H9 (cell line): ENCODE results near the gene PTPN11. TPM values are rescaled to one million over a fixed set of nuclear protein-coding genes. Genes with fewer than 3 reads are reported as not detected.

ENCODE experiments used
- DNase-seq: peaks from one replicate; pipeline ENCODE4 v3.0.0-alpha.2; 2017
- H2AFZ ChIP-seq: one replicate; pipeline ENCODE4 v1.6.1; 2013; ENCODE audit warnings: mild to moderate bottlenecking, low read length, control low read depth, moderate library complexity
- H2AK5ac ChIP-seq: 2 replicates; pipeline ENCODE4 v1.6.1; 2013; ENCODE audit warnings: low read length, control low read depth, mixed read lengths; ENCODE audit not compliant: insufficient read length
- H2BK120ac ChIP-seq: one replicate; pipeline ENCODE4 v1.6.1; 2013; ENCODE audit warnings: low read depth, mild to moderate bottlenecking, low read length, control low read depth, inconsistent platforms; ENCODE audit not compliant: poor library complexity, severe bottlenecking
- H2BK12ac ChIP-seq: 2 replicates; pipeline ENCODE4 v1.6.1; 2013; ENCODE audit warnings: low read length, control low read depth, mixed read lengths, low read depth; ENCODE audit not compliant: insufficient read length
- H2BK15ac ChIP-seq: 2 replicates; pipeline ENCODE4 v1.6.1; 2013; ENCODE audit warnings: low read depth, low read length, control low read depth
- H2BK20ac ChIP-seq: one replicate; pipeline ENCODE4 v1.6.1; 2013; ENCODE audit warnings: low read depth, mild to moderate bottlenecking, low read length, control low read depth, inconsistent platforms; ENCODE audit not compliant: poor library complexity, severe bottlenecking
- H2BK5ac ChIP-seq: 2 replicates; pipeline ENCODE4 v1.6.1; 2013; ENCODE audit warnings: low read length, control low read depth, mixed read lengths; ENCODE audit not compliant: insufficient read length
- H3K14ac ChIP-seq: 2 replicates; pipeline ENCODE4 v1.6.1; 2013; ENCODE audit warnings: low read length, control low read depth; ENCODE audit not compliant: insufficient read depth
- H3K18ac ChIP-seq: 2 replicates; pipeline ENCODE4 v1.6.1; 2013; ENCODE audit warnings: low read depth, mild to moderate bottlenecking, mixed read lengths, low read length, control low read depth; ENCODE audit not compliant: insufficient read length
- H3K23ac ChIP-seq: 2 replicates; pipeline ENCODE4 v1.6.1; 2013; ENCODE audit warnings: low read length, control low read depth, mixed read lengths, low read depth; ENCODE audit not compliant: insufficient read length
- H3K23me2 ChIP-seq: 2 replicates; pipeline ENCODE4 v1.6.1; 2013; ENCODE audit warnings: low read depth, mild to moderate bottlenecking, mixed read lengths, low read length, control low read depth; ENCODE audit not compliant: insufficient read length, poor library complexity, severe bottlenecking
- H3K27ac ChIP-seq: 2 replicates; pipeline ENCODE4 v1.5.1; 2013; ENCODE audit warnings: low read length, control low read depth, mixed read lengths, low read depth; ENCODE audit not compliant: insufficient read length
- H3K27me3 ChIP-seq: 2 replicates; pipeline ENCODE4 v1.6.1; 2013; ENCODE audit warnings: low read length, control low read depth, inconsistent platforms; ENCODE audit not compliant: insufficient read depth
- H3K4ac ChIP-seq: 2 replicates; pipeline ENCODE4 v1.6.1; 2013; ENCODE audit warnings: low read depth, mild to moderate bottlenecking, control low read depth, inconsistent platforms, low read length, moderate library complexity
- H3K4me1 ChIP-seq: 2 replicates; pipeline ENCODE4 v1.6.1; 2013; ENCODE audit warnings: low read length, control low read depth, inconsistent platforms; ENCODE audit not compliant: insufficient read depth
- H3K4me2 ChIP-seq: 2 replicates; pipeline ENCODE4 v1.6.1; 2013; ENCODE audit warnings: low read length, control low read depth, mixed read lengths; ENCODE audit not compliant: insufficient read length, insufficient read depth
- H3K56ac ChIP-seq: 2 replicates; pipeline ENCODE4 v1.6.1; 2013; ENCODE audit warnings: low read depth, mild to moderate bottlenecking, mixed read lengths, low read length, control low read depth; ENCODE audit not compliant: insufficient read length
- H3K79me1 ChIP-seq: 2 replicates; pipeline ENCODE4 v1.6.1; 2013; ENCODE audit warnings: low read depth, mild to moderate bottlenecking, moderate library complexity, low read length, control low read depth, inconsistent platforms; ENCODE audit not compliant: insufficient read depth, poor library complexity, severe bottlenecking
- H3K79me2 ChIP-seq: 2 replicates; pipeline ENCODE4 v1.6.1; 2013; ENCODE audit warnings: low read length, control low read depth, inconsistent platforms; ENCODE audit not compliant: insufficient read depth
- H3K9ac ChIP-seq: 2 replicates; pipeline ENCODE4 v1.6.1; 2013; ENCODE audit warnings: low read length, control low read depth, mixed read lengths; ENCODE audit not compliant: insufficient read length; ENCODE audit errors: extremely low read depth
- H3K9me3 ChIP-seq: one replicate; pipeline ENCODE4 v1.6.1; 2013; ENCODE audit warnings: low read depth, low read length, inconsistent platforms; ENCODE audit not compliant: control insufficient read depth
- H3T11ph ChIP-seq: one replicate; pipeline ENCODE4 v1.6.1; 2013; ENCODE audit warnings: mild to moderate bottlenecking, low read length, control low read depth, inconsistent platforms
- H4K20me1 ChIP-seq: one replicate; pipeline ENCODE4 v1.6.1; 2013; ENCODE audit not compliant: control insufficient read depth, insufficient read length, insufficient read depth
- H4K5ac ChIP-seq: 2 replicates; pipeline ENCODE4 v1.6.1; 2013; ENCODE audit warnings: low read depth, mild to moderate bottlenecking, mixed read lengths, low read length, control low read depth; ENCODE audit not compliant: insufficient read length
- H4K8ac ChIP-seq: replicated peaks from 2 replicates; pipeline ENCODE4 v1.6.1; 2013; ENCODE audit warnings: low read length, control low read depth, mixed read lengths, low read depth; ENCODE audit not compliant: insufficient read length
- H4K91ac ChIP-seq: 2 replicates; pipeline ENCODE4 v1.6.1; 2013; ENCODE audit warnings: low read depth, mild to moderate bottlenecking, moderate library complexity, mixed read lengths, low read length, control low read depth; ENCODE audit not compliant: insufficient read length
- H3K27ac Mint-ChIP-seq, 3 experiments: 2 replicates in 2 of 3; 3 replicates in 1 of 3; pipeline ENCODE4 v1.8.0; 2020 to 2021; ENCODE audit warnings: mixed read lengths in 3 of 3, mild to moderate bottlenecking in 1 of 3, moderate library complexity in 1 of 3
- H3K27me3 Mint-ChIP-seq: 2 replicates; pipeline ENCODE4 v1.8.0; 2021; ENCODE audit warnings: low read depth, mild to moderate bottlenecking, moderate library complexity, mixed read lengths
- H3K36me3 Mint-ChIP-seq, 3 experiments: 2 replicates in 2 of 3; 3 replicates in 1 of 3; pipeline ENCODE4 v1.8.0; 2020 to 2021; ENCODE audit warnings: low read depth in 3 of 3, mixed read lengths in 3 of 3; ENCODE audit not compliant: insufficient read depth in 1 of 3
- H3K4me1 Mint-ChIP-seq, 2 experiments: 2 replicates each; pipeline ENCODE4 v1.8.0; 2020; ENCODE audit warnings: mixed read lengths in 2 of 2
- H3K4me3 Mint-ChIP-seq, 2 experiments: 2 replicates in 1 of 2; 3 replicates in 1 of 2; pipeline ENCODE4 v1.8.0; 2020 to 2021; ENCODE audit warnings: mild to moderate bottlenecking in 2 of 2, mixed read lengths in 2 of 2, moderate library complexity in 1 of 2
- H3K9me3 Mint-ChIP-seq, 2 experiments: 2 replicates in 1 of 2; 3 replicates in 1 of 2; pipeline ENCODE4 v1.8.0; 2020; ENCODE audit warnings: mild to moderate bottlenecking in 2 of 2, mixed read lengths in 2 of 2, moderate library complexity in 1 of 2
- CTCF ChIP-seq: fragments of 200-600 bp; sonication (generic); conservative IDR thresholded peaks from 3 replicates; pipeline ENCODE4 v1.8.0; 2021; ENCODE audit warnings: antibody characterized with exemption, mild to moderate bottlenecking
- WGBS: extraction: QIAGEN DNeasy Blood & Tissue Kit; methylation state at CpG from one replicate; pipeline ENCODE4 v1.1.7; 2013; ENCODE audit warnings: missing lambda C conversion rate, low lambda C conversion rate, mixed read lengths; ENCODE audit not compliant: insufficient read length; ENCODE audit errors: extremely low coverage; 5-methylcytosine and 5-hydroxymethylcytosine counted together
- total RNA-seq: library from RNA; stranded (reverse); gene quantifications from 2 replicates; pipeline ENCODE4 v1.2.1, GENCODE V29; 2021

PTPN11 gene
- total RNA-seq, 1 experiment from 2014 or later, result 112 TPM

GRCh38 chr12:112506513-112507166 is 87.9 kb downstream of the PTPN11 start:
- no peak for DNase-seq
- H2BK15ac ChIP-seq, result no peak overlapping the region
- Mint-ChIP-seq H3K4me1 (no peaks in the 10 kb centered on the region), H3K36me3 (peaks cover 44 to 67% (median 57%) of the 10 kb centered on the region in 3 experiments), H3K27ac (no peak overlapping the region), H3K4me3 (no peak overlapping the region), H3K27me3 (no peaks in the 10 kb centered on the region), H3K9me3 (peaks cover 9% of the 10 kb centered on the region in 2 experiments; a peak in 4 of 5 replicates)
- no peaks in the 10 kb centered on the region for H3K79me2 ChIP-seq
- no peaks in the 10 kb centered on the region for H4K20me1 ChIP-seq
- no peaks in the 10 kb centered on the region for H3K9me3 ChIP-seq
- H4K91ac ChIP-seq, result no peak overlapping the region
- no peak overlapping the region for H2BK120ac ChIP-seq
- H4K8ac ChIP-seq, result no peak overlapping the region
- no peak overlapping the region for H2BK5ac ChIP-seq
- H3K23ac ChIP-seq, result no peak overlapping the region
- no peaks in the 10 kb centered on the region for H3K79me1 ChIP-seq
- H2BK20ac ChIP-seq, result no peak overlapping the region
- no peak overlapping the region for H3K18ac ChIP-seq
- no peaks in the 10 kb centered on the region for H3K4me1 ChIP-seq
- no peak overlapping the region for H3K4me2 ChIP-seq
- no peaks in the 10 kb centered on the region for H3K23me2 ChIP-seq
- no peak overlapping the region for H3T11ph ChIP-seq
- H2AFZ ChIP-seq, result no peak overlapping the region
- no peak overlapping the region for H4K5ac ChIP-seq
- H3K56ac ChIP-seq, result no peak overlapping the region
- peak; percentile 44; the same call in 2 of the 3 replicates for TF ChIP-seq CTCF
- H3K27me3 ChIP-seq, result no peaks in the 10 kb centered on the region
- H2AK5ac ChIP-seq, result no peak overlapping the region
- no peak overlapping the region for H3K14ac ChIP-seq
- no peak overlapping the region for H3K27ac ChIP-seq
- no peak overlapping the region for H3K4ac ChIP-seq
- H2BK12ac ChIP-seq, result no peak overlapping the region
- WGBS, result no CpG with 5 or more reads among the region's 6 CpGs
- no peak overlapping the region for H3K9ac ChIP-seq
